Suprapubic skin (tissue), 4 donors: Measurements from ENCODE around the gene IFIT3.

Source experiments
- CTCF ChIP-seq, 2 donors: fragments of 200-600 bp in 1 of 2; fragments of 450-650 bp in 1 of 2; sonication (generic) in 1 of 2; IDR thresholded peaks; one replicate each; pipeline ENCODE4 v1.5.1; 2016 to 2019; ENCODE audit warnings: antibody characterized with exemption in 2 of 2, mild to moderate bottlenecking in 1 of 2, moderate library complexity in 1 of 2
- EP300 ChIP-seq: sonication (generic); formaldehyde crosslinking; IDR thresholded peaks from one replicate; pipeline ENCODE4 v1.6.1; 2017; ENCODE audit warnings: antibody characterized with exemption
- POLR2A ChIP-seq, 2 donors: fragments of 450-650 bp; IDR thresholded peaks; one replicate each; pipeline ENCODE4 v1.6.1; 2017; ENCODE audit warnings: antibody characterized with exemption in 2 of 2, mild to moderate bottlenecking in 2 of 2, moderate library complexity in 2 of 2
- POLR2AphosphoS5 ChIP-seq, 3 donors: sonication (generic); formaldehyde crosslinking; IDR thresholded peaks; one replicate each; pipeline ENCODE4 v1.6.1; 2017; ENCODE audit warnings: antibody characterized with exemption in 3 of 3

- TF ChIP-seq EP300 (no peak), POLR2A (IDR thresholded peaks at IDR 0.05) (no peak), CTCF (IDR thresholded peaks at IDR 0.05) (no peak), POLR2AphosphoS5 (IDR thresholded peaks at IDR 0.05) (peak in 1 of 3 donors; percentile 20)
These were observed 49.7 kb upstream of the IFIT3 start for GRCh38 chr10:89278034-89278535.
